ENCODE data around the gene CORO7. TPM values are rescaled to one million over a fixed set of nuclear protein-coding genes. Genes with fewer than 3 reads are reported as not detected.

Gene CORO7
- polyA plus RNA-seq, 3 donors = 44.7 to 181 (median 68.4) TPM

DNA sequence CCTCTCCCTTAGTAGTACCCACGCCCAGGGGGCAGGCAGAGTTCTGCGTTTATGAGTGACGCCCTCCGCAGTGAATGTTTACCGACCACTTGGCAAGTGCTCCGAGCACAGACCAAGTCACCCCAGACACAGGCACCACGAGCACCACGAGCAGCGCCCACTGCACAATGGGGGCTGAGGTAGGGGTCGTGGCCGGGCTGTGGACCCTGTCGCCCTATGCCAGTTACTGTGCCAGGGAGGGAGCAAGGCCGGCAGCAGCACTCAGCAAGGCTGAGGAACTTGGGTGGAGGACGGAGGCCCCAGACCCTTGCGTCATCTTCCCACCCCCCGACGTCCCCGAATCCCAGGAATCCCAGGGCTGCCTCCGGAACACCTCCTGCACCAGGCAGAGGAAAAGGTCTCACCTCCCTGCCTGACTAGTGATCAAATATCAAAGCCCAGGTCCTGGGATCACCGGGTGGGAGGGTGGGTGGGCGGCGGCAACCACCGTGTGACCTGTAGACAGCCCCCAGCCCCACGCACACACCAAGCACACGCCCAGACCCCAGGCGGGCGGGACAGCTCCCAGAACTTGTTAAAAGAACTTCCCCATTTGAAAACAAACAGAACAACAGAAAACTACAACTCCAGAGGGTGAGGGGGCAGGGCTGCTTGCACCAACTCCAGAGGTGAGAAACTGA is 39.4 kb downstream of the CORO7 start:
- Histone ChIP-seq H3K4me2 (replicated peaks; ENCODE audit: extremely low read depth, low read length, poor library complexity, severe bottlenecking) (no peak overlapping the region), H3K9me3 (replicated peaks in 1 of 2; ENCODE audit: control insufficient read depth in 1 of 2, insufficient read depth in 1 of 2, low read length in 2 of 2) (no peaks in the 10 kb centered on the region), H3K4me3 (replicated peaks in 1 of 3; ENCODE audit: low read depth in 2 of 3, low read length in 3 of 3) (no peak overlapping the region), H3K36me3 (replicated peaks in 1 of 2; ENCODE audit: control insufficient read depth in 1 of 2, insufficient read depth in 2 of 2, low read length in 2 of 2) (peaks cover 43 to 46% of the 10 kb centered on the region in 2 donors), H3K27me3 (ENCODE audit: control insufficient read depth in 2 of 2, insufficient read depth in 2 of 2, low read length in 2 of 2) (no peaks in the 10 kb centered on the region), H3K9ac (ENCODE audit: insufficient read depth, low read length, poor library complexity, severe bottlenecking) (no peak overlapping the region), H4K20me1 (ENCODE audit: insufficient read depth, low read length) (peaks cover 97% of the 10 kb centered on the region), H2AFZ (ENCODE audit: insufficient read depth, low read depth, low read length, poor library complexity, severe bottlenecking) (no peak overlapping the region), H3K79me2 (ENCODE audit: insufficient read depth, low read length) (peaks cover 7% of the 10 kb centered on the region), H3K27ac (ENCODE audit: low read depth in 1 of 2, low read length in 2 of 2) (no peak overlapping the region), H3K4me1 (ENCODE audit: control insufficient read depth in 1 of 2, insufficient read depth in 2 of 2, low read length in 2 of 2) (peaks cover 14 to 18% of the 10 kb centered on the region in 2 donors)
- Mint-ChIP-seq H3K27ac (no peak overlapping the region), H3K4me3 (no peak overlapping the region), H3K9me3 (no peaks in the 10 kb centered on the region), H3K36me3 (peaks cover 14 to 49% of the 10 kb centered on the region in 2 donors), H3K27me3 (ENCODE audit: low read depth in 3 of 3) (peaks cover 2 to 4% (median 3%) of the 10 kb centered on the region in 3 donors), H3K4me1 (peaks cover 28% of the 10 kb centered on the region)
- 92% methylated on average over 15 of the region's 27 CpGs for WGBS (ENCODE audit: insufficient coverage)
- DNase-seq = no peak
- intact Hi-C loops (cut with micrococcal nuclease) = no loop called here
- TF ChIP-seq, protein P1, sequence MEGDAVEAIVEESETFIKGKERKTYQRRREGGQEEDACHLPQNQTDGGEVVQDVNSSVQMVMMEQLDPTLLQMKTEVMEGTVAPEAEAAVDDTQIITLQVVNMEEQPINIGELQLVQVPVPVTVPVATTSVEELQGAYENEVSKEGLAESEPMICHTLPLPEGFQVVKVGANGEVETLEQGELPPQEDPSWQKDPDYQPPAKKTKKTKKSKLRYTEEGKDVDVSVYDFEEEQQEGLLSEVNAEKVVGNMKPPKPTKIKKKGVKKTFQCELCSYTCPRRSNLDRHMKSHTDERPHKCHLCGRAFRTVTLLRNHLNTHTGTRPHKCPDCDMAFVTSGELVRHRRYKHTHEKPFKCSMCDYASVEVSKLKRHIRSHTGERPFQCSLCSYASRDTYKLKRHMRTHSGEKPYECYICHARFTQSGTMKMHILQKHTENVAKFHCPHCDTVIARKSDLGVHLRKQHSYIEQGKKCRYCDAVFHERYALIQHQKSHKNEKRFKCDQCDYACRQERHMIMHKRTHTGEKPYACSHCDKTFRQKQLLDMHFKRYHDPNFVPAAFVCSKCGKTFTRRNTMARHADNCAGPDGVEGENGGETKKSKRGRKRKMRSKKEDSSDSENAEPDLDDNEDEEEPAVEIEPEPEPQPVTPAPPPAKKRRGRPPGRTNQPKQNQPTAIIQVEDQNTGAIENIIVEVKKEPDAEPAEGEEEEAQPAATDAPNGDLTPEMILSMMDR (IDR thresholded peaks at IDR 0.05) = no peak

DNA sequence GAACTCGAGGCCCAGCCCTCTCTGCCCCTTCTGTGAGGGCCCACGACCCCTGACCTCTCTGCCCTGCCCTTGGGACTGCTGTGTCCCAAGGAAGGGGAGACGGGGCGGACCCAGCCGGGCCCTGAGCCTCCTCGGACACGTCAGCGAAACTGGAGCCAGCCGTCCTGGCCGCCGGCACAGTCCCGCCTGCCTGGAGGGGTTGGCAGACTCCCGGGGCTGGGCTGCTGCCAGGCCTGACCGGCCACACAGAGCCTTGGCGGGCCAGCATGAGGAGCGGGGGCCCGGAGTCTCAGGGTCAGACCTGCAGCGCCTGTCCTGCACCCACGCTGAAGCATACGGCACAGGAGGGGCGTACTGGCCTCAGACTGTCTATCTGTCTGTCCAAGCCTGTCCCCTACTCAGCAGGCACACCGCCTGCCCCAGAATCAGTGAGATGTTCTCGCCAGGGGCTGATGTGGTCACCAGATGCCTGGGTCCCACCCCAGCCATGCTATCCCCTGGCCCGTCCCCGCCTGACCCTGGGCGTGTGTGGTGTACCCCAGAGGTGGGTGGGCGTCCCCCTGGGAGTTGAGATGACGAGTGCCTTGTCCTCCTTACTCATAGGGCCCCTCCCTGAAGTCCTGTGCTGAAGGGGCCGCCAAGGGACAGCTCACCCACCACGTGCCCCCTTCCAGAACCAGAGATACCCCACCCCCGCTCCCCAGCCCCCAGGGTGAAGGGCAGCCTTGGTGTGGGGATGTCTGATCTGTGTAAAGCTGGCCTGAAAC is 40.1 kb downstream of the CORO7 start:
- Mint-ChIP-seq H3K36me3 (peaks cover 12 to 46% of the 10 kb centered on the region in 2 donors), H3K4me1 (peaks cover 29% of the 10 kb centered on the region), H3K9me3 (no peaks in the 10 kb centered on the region), H3K27ac (no peak overlapping the region), H3K27me3 (ENCODE audit: low read depth in 3 of 3) (peaks cover 2 to 4% (median 3%) of the 10 kb centered on the region in 3 donors), H3K4me3 (no peak overlapping the region)
- DNase-seq = no peak
- no peak overlapping the region for H3K4me3 ChIP-seq (replicated peaks in 1 of 3; ENCODE audit: low read depth in 2 of 3, low read length in 3 of 3)
- H3K9me3 ChIP-seq (replicated peaks in 1 of 2; ENCODE audit: control insufficient read depth in 1 of 2, insufficient read depth in 1 of 2, low read length in 2 of 2) = no peaks in the 10 kb centered on the region
- TF ChIP-seq, protein P1 (IDR thresholded peaks at IDR 0.05) = no peak
- peaks cover 14 to 26% of the 10 kb centered on the region in 2 donors for H3K4me1 ChIP-seq (ENCODE audit: control insufficient read depth in 1 of 2, insufficient read depth in 2 of 2, low read length in 2 of 2)
- peaks cover 36 to 38% of the 10 kb centered on the region in 2 donors for H3K36me3 ChIP-seq (replicated peaks in 1 of 2; ENCODE audit: control insufficient read depth in 1 of 2, insufficient read depth in 2 of 2, low read length in 2 of 2)
- no peak overlapping the region for H3K9ac ChIP-seq (ENCODE audit: insufficient read depth, low read length, poor library complexity, severe bottlenecking)
- no peaks in the 10 kb centered on the region for H3K27me3 ChIP-seq (ENCODE audit: control insufficient read depth in 2 of 2, insufficient read depth in 2 of 2, low read length in 2 of 2)
- no peak overlapping the region for H3K4me2 ChIP-seq (replicated peaks; ENCODE audit: extremely low read depth, low read length, poor library complexity, severe bottlenecking)
- no peak overlapping the region for H3K27ac ChIP-seq (ENCODE audit: low read depth in 1 of 2, low read length in 2 of 2)
- peaks cover 97% of the 10 kb centered on the region for H4K20me1 ChIP-seq (ENCODE audit: insufficient read depth, low read length)
- 98% methylated on average over 27 of the region's 31 CpGs for WGBS (ENCODE audit: insufficient coverage)
- peaks cover 10% of the 10 kb centered on the region for H3K79me2 ChIP-seq (ENCODE audit: insufficient read depth, low read length)
- intact Hi-C loops (cut with micrococcal nuclease) = no loop called here
- H2AFZ ChIP-seq (ENCODE audit: insufficient read depth, low read depth, low read length, poor library complexity, severe bottlenecking) = no peak overlapping the region

All from CD14-positive monocyte (primary cell).